HG03521 (cell line): ENCODE data around the gene TPSD1.
"Not testable (repeated sequence)": the region's sequence is repeated elsewhere in the genome, so short reads cannot be mapped to it uniquely, and the experiment has no call there.

Experiments used
- ATAC-seq: cut with Tn5 transposase; IDR thresholded peaks from one replicate; pipeline ENCODE4 v1.9.1; 2021; ENCODE audit warnings: mild to moderate bottlenecking, moderate library complexity; ENCODE audit not compliant: unreplicated experiment

TPSD1 gene

DNA sequence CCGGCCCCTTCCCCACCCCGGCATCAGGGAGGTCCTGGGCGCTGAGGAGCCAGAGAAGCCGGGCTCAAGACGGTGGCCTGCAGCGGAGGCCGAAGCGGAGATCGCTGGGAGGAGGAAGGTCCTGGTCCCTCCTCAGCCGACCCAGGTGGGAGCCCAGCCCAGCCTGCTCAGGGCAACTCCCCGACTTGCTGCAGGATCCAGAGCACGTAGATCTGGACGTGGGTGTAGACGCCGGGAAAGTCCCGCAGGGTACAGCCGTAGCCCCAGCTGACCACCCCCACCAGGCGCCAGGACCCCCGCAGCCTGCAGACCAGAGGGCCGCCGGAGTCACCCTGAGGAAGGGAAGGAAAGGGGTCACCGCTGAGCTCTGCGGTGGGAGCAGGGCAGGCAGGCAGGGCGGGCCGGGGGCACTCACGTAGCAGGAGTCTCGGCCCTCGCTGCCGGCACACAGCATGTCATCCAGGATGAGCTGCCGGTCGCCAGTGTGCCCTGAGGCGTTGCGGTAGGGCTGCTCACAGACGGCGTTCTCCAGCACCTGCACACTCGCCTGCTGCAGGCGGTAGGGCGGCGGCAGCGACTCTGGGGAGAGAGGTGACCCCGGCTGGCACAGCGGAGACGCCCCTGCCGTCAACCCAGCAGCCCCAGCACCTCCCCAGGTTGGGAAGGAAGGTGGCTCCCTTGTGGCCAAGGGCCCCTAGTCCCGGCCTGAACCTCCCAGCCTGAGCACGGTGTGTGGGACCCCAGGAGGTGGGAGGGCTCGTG is 5.4 kb downstream of the TPSD1 start:
- no peak for ATAC-seq

DNA sequence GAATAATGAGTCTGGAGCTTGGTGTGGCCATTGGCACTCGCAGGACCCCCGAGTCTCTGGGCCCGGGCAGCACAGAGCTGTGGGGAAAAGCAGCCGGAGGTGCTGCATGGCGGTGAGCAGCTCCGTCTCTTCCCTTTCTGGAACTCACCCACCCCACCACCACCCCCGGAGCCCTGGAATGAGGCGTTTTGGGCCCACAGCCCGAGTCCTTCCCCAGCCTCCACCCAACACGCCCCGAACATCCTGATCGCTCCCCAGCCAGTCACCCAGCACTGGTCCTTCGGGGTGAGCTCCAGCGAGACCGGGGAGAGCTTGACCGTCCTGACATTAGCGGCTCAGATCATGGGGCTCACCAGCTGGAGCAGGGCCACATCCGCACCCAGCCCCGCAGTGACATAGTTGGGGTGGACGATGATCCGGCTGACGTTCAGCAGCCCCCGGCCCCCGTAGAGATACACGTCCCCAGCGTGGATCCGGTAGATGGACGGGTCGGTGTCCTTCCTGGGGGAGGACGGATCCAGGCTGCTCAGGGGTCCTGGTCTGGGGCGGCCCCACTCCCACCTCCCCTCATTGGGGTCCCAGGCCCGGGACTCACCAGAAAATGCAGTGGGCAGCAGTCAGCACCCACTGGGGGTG is 6.5 kb downstream of the TPSD1 start:
- ATAC-seq, result no peak

DNA sequence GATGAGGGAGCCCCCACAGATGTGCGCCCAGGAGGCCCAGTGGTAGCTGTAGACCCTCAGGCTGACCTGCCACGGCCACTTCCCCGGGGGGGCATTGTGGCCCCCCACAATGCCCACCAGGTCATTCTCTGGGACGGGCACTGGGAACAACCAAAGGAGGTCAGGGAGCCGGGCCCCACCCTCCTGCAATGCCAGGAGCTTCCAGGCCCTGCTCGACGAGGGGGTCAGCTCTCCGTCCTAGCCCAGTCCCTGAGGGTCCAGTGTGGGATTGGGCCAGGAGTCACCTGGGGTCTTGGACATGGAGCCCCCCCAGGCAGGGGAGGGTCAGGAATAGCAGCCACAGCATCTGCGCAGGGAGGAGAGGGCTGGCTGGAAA is 7.0 kb downstream of the TPSD1 start:
- ATAC-seq, result no peak

- ATAC-seq, result no peak
These were observed 7.9 kb downstream of the TPSD1 start for GRCh38 chr16:1263591-1264344.

- no peak for ATAC-seq
These were observed 8.6 kb downstream of the TPSD1 start for GRCh38 chr16:1264345-1265089.

- no peak for ATAC-seq
These were observed 9.3 kb downstream of the TPSD1 start for GRCh38 chr16:1265090-1265630.

- no peak for ATAC-seq
These were observed 10.0 kb downstream of the TPSD1 start for GRCh38 chr16:1265826-1266225.

DNA sequence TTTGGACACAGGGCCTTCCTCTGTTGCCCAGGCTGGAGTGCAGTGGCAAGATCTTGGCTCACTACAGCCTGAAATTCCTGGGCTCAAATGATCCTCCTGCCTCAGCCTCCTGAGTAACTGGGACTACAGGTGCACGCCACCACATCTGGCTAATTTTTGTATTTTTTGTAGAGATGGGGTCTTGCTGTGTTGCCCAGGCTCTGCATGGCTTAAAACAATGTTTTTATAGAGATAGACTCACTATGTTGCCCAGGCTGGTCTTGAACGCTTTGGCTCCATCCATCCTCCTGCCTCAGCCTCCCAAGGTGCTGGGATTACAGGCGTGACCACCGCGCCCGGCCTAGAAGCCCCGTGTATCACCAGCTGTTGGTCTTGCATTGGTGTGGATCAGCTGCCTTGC is 13.5 kb downstream of the TPSD1 start:
- not testable (repeated sequence) for ATAC-seq

- ATAC-seq, result no peak
These were observed 15.5 kb downstream of the TPSD1 start for GRCh38 chr16:1271380-1271723.

GRCh38 chr16:1271724-1272413 is 16.0 kb downstream of the TPSD1 start:
- not testable (repeated sequence) for ATAC-seq

DNA sequence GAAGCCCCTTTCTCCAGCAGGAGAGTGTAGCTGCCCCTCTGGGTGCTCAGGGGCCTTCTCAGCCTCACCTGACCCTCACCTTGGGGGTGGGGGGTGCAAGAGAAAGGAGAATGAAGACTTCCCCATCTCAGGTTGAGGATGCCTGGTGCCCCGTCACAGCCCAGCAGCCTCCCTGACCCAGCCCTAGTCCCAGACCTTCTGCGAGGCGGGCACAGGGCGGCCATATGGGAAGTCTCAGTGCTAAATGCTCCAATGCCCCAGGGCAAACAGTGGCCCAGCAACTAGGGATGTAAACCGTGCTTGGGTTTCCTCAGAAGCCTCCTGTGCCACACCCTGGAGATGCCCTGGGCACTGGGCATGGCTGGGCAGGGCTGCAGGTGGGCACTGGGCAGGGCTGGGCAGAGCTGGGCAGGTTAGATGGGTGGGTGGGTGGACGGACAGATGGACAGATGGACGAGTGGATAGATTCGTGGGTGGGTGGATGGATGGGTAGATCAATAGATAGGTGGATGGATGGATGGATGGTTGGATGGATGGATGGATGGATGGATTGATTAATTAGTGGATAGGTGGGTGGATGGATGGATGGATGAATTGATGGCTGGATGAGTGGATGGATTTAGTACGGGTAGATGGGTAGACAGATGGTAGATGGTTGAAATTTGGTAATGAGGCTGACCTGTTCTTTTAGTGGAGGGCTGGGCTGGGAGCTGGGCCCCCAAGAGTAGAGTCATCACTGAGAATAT is 16.8 kb downstream of the TPSD1 start:
- no peak for ATAC-seq

- no peak for ATAC-seq
These were observed 17.9 kb downstream of the TPSD1 start for GRCh38 chr16:1273816-1274215.

- no peak for ATAC-seq
These were observed 18.9 kb downstream of the TPSD1 start for GRCh38 chr16:1274767-1275166.

GRCh38 chr16:1275791-1276579 is 20.1 kb downstream of the TPSD1 start:
- ATAC-seq, result no peak

DNA sequence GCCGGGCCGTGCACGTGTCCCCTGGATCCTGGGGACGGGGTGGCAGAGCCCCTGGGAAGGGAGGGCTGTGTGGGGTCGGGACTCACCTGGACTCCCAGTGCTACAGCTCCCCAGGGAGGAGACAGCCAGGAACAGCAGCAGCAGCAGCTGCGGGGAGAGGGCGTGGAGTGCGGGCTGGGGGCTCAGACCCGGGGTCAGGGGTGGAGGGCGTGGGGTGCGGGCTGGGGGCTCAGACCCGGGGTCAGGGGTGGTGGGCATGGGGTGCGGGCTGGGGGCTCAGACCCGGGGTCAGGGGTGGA is 20.7 kb downstream of the TPSD1 start:
- no peak for ATAC-seq

GRCh38 chr16:1277151-1277598 is 21.3 kb downstream of the TPSD1 start:
- ATAC-seq, result no peak

DNA sequence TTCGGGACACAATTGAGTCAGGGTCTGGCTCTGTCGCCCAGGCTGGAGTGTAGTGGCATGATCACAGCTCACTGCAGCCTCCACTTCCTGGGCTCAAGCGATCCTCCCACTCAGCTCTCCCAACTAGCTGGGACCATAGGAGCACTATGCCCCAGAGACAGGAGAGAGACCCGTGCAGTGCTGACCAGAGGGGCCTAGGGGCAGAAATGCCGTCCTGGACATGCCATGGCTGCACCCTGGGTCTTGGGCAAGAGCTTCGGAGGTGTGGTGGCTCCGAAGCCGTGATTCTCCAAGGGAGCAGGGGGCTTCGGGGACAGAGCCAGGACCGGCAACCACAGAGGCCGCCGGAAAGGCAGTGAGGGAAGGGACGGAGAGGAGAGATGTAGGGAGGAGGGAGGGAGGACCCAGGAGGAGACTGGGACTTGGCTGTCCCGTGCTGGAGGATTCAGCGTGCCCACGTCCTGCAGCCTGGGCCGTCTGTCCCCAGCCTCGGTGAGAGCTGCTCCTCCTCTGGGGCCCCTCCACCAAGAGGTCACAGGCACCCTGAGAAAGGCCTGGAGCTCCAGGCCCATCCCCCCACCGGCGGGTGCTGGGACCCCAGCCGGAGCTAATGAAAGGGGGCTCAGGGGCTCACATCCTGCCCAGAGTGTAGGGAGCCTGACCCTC is 21.9 kb downstream of the TPSD1 start:
- ATAC-seq, result no peak

GRCh38 chr16:1278477-1278876 is 22.6 kb downstream of the TPSD1 start:
- ATAC-seq, result no peak
